ENCODE results near the gene ROR2.

DNA sequence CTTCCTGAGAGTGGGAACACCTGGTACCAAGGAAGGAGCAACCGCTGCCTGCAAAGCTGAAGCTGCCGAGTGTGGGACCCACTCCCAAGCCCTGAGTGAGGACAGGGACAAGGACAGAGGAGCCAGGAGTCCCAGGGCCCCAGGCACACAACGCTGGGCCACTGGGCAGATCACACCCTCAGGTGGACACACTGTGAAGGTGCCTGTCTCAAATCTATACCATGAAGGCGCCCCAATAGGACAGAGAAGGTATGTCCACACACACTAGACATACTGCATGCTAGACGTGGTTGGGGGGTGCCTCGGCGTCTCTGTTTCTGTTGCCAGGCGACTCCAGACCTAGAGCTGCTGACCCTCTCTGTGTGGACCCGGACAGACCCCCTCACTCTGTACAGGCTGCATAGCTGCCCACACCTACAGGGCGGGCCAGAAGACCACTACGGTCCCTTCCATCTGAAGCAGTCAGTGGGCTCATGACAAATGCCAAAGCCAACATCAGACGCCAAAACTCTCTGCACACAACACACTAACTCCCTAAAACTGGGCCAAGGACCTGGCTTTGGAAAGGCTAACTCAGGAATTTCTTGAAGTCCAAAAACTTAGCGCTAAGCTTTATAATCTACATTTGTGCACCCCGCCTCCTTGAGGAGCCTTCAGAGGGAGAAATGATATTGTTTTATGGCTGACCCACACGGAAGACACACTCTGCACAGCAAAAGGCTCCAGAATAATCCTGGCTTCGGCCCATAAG is 60.7 kb downstream of the ROR2 start:
- TF ChIP-seq, protein P1, sequence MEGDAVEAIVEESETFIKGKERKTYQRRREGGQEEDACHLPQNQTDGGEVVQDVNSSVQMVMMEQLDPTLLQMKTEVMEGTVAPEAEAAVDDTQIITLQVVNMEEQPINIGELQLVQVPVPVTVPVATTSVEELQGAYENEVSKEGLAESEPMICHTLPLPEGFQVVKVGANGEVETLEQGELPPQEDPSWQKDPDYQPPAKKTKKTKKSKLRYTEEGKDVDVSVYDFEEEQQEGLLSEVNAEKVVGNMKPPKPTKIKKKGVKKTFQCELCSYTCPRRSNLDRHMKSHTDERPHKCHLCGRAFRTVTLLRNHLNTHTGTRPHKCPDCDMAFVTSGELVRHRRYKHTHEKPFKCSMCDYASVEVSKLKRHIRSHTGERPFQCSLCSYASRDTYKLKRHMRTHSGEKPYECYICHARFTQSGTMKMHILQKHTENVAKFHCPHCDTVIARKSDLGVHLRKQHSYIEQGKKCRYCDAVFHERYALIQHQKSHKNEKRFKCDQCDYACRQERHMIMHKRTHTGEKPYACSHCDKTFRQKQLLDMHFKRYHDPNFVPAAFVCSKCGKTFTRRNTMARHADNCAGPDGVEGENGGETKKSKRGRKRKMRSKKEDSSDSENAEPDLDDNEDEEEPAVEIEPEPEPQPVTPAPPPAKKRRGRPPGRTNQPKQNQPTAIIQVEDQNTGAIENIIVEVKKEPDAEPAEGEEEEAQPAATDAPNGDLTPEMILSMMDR (IDR thresholded peaks at IDR 0.05; ENCODE audit: extremely low read depth in 1 of 2, insufficient read depth in 1 of 2, low read depth in 1 of 2, low read length in 2 of 2), result no peak
- TF ChIP-seq POLR2A (IDR thresholded peaks at IDR 0.05; ENCODE audit: low read depth, low read length) (no peak), EZH2 (IDR thresholded peaks at IDR 0.05; ENCODE audit: borderline replicate concordance, low read depth, low read length, severe bottlenecking) (no peak), MYC (IDR thresholded peaks at IDR 0.05; ENCODE audit: low read depth, low read length) (no peak), POLR2AphosphoS5 (IDR thresholded peaks at IDR 0.05; ENCODE audit: insufficient read depth, low read depth, low read length) (no peak)
- TF ChIP-seq, protein P2, sequence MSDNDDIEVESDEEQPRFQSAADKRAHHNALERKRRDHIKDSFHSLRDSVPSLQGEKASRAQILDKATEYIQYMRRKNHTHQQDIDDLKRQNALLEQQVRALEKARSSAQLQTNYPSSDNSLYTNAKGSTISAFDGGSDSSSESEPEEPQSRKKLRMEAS (IDR thresholded peaks at IDR 0.05; ENCODE audit: insufficient read depth, insufficient read length), result no peak

Data from endothelial cell of umbilical vein (primary cell).